Fibroblast of villous mesenchyme (primary cell): ENCODE results near the gene STX1B. TPM values are rescaled to one million over a fixed set of nuclear protein-coding genes. Genes with fewer than 3 reads are reported as not detected.
"Not testable (repeated sequence)": the region's sequence is repeated elsewhere in the genome, so short reads cannot be mapped to it uniquely, and the experiment has no call there.

Experiments used
- DNase-seq: peaks from one replicate; pipeline ENCODE4 v3.0.0-alpha.2; 2010; ENCODE audit warnings: low read depth
- H3K4me3 ChIP-seq: 2 replicates; pipeline ENCODE4 v1.5.1; 2011; ENCODE audit warnings: low read depth, mild to moderate bottlenecking, low read length
- total RNA-seq: library from RNA; depleted of rRNA; stranded (reverse); fragments of >200 nt; gene quantifications from 2 replicates; pipeline ENCODE4 v1.2.3, GENCODE V29; 2012
- TF ChIP-seq, protein P1 (sequence below): IDR thresholded peaks from 2 replicates; pipeline ENCODE4 v1.5.1; 2012; ENCODE audit warnings: low read depth, mild to moderate bottlenecking, low read length; ENCODE audit not compliant: insufficient read depth

Gene STX1B
- total RNA-seq, 1 donor, result 2.2 TPM

DNA sequence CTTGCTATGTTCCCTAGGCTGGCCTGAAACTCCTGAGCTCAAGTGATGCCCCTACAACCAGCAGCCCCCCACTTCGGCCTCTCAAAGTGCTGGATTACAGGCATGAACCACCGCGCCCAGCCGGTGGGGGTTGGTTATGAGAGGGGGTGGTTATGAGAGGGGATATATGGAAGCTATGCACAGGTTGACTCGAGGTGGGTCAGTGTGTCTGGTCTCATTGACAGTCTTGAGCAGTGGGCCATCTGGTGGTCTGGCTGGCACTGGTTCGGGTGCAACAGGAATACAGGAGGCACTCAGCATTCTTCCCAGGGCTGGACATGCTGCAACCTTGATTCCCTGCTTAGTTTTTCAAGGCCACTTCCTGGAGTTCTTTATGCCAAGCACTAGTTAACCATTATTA is 5.6 kb upstream of the STX1B start:
- TF ChIP-seq, protein P1, sequence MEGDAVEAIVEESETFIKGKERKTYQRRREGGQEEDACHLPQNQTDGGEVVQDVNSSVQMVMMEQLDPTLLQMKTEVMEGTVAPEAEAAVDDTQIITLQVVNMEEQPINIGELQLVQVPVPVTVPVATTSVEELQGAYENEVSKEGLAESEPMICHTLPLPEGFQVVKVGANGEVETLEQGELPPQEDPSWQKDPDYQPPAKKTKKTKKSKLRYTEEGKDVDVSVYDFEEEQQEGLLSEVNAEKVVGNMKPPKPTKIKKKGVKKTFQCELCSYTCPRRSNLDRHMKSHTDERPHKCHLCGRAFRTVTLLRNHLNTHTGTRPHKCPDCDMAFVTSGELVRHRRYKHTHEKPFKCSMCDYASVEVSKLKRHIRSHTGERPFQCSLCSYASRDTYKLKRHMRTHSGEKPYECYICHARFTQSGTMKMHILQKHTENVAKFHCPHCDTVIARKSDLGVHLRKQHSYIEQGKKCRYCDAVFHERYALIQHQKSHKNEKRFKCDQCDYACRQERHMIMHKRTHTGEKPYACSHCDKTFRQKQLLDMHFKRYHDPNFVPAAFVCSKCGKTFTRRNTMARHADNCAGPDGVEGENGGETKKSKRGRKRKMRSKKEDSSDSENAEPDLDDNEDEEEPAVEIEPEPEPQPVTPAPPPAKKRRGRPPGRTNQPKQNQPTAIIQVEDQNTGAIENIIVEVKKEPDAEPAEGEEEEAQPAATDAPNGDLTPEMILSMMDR, result peak; percentile 8
- no peak for DNase-seq
- H3K4me3 ChIP-seq, result no peak overlapping the region

DNA sequence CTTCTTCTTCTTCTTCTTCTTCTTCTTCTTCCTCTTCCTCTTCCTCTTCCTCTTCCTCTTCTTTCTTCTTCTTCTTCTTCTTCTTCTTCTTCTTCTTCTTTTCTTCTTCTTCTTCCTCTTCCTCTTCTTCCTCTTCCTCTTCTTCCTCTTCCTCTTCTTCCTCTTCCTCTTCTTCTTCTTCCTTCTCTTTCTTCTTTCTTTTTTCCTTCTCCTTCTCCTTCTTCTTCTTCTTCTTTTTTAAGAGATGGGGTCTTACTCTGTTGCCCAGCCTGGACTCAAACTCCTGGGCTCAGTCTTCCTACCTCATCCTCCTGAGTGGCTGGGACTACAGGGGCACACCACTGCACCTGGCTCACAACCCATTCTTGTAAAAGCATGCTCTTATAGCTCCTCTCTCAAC is 2.9 kb upstream of the STX1B start:
- not testable (repeated sequence) for DNase-seq, H3K4me3 ChIP-seq

DNA sequence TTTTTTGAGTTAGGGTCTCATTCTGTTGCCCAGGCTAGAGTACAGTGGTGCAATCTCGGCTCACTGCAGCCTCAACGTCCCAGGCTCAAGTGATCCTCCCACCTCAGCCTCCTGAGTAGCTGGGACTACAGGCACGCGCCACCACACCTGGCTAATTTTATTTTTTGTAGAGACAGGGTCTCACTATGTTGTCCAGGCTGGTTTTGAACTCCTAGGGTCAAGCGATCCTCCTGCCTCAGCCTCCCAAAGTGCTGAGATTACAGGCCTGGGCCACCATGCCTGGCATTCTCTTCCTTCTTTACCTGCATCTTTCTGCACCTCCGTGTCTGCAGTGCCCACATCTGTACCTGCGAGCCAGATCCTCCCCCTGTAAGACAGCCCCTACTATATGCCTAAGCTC is 1.4 kb upstream of the STX1B start:
- not testable (repeated sequence) for DNase-seq, H3K4me3 ChIP-seq

DNA sequence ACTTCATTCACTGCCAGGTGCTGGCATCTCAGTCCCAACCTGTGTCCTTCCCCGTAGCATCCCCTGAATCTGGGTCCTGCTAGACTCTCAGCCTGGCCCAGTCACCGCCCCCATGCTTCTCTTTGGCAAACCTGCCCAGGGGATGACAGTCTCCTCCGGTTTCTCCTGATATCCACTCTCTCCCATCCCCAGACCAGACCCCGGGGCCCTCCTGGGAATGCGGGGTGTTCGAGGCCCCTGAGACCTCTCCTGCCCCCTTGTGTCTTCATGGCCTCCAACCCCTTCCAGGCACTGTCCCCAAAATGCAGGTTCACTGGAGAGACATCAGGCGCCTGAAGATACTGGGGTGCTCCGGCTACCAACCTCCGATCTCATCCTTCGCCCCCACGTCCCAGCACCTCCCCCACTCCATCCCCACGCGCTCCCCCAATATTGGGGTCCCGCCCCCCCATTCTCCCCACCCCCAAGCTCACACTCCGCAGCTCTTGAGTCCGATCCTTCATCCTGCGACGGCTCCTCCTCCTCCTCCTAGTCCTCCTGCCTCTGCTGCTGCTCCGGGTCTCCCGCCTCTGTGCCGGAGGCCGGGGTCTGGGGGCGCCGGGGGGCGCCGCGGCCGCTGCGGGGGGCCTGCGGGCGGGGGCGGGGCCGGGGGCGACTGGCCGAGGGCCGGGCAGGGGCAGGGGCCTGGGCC is 399 bp downstream of the STX1B start:
- H3K4me3 ChIP-seq, result peak overlapping the region; percentile 32
- TF ChIP-seq, protein P1, result no peak
- no peak for DNase-seq

DNA sequence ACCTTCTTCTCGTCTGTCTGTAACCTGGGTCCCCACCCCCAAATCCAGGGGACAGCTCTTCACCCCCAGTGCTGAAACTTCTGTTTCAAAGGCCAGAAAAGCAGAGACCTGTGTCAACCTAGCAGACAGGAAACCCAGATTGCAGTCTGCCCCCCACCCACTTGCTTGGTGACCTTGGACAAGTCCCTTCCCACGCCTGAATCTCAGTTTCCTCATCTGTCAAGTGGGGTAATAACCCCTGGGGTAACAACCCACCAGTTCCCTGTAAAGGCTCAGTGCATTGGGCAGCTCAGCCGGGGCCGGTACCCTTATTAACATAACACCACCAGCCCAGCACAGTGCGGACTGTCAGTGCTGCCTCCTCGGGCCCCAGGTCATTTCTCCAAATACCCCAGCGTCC is 1.3 kb downstream of the STX1B start:
- H3K4me3 ChIP-seq, result no peak overlapping the region
- TF ChIP-seq, protein P1, result no peak

DNA sequence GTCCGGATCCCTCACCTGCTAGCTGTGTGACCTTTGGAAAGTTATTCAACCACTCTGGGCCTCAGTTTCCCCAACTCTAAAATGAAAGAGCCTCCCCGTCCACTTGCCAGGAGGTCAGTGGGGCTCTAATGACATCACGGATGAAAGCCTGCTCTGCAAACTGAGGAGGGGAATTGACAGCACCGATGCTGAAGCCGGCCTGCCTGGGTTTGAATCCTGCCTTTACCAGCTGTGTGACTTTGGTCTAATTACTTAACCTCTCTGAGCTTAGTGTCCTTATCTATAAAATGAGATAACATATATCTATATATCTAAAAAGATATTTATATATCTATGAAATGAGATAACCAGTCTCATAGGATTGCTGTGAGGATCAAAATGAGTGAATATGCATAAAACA is 1.9 kb downstream of the STX1B start:
- TF ChIP-seq, protein P1, result no peak
- DNase-seq, result no peak
- H3K4me3 ChIP-seq, result no peak overlapping the region

More for the DNA sequence above, 1.3 kb downstream of the STX1B start:
- no peak for DNase-seq

DNA sequence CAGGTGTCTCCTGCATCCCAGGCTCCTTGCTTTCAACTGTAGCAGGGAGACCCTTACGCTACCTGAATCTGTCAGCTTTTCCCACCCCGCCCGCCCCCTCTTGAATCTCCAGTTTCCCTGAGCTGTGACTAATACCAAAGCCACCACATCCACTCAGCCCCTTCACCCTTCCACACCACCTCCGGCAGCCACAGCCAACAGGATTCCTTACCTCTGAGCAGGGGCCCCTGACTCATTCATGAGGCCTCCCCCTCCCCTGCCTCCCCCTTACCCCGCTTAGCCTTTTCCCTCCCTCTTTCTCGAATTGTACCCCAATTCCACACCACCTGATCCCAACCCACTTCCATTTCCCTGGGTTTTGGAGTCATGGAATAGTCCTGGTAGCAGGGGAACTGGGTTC is 2.3 kb downstream of the STX1B start:
- TF ChIP-seq, protein P1, result no peak
- DNase-seq, result no peak
- H3K4me3 ChIP-seq, result no peak overlapping the region

DNA sequence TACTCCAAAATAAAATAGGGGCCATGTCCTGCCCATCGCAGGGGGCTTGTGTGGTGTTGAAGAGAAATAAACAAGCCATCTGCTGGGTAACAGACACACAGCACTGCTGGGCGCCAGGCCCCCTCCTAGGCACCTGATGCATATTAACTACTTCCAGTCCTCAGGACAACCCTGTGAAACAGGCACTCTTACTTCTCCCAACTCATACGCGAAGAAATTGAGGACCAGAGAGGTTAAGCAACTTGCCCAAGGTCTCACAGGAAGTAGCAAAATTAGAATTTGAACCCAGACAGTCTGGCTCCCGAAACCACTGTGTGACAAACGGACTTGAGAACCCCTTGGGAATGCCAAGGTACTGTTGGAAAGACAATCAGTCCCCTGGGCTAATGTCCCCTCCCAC is 2.8 kb downstream of the STX1B start:
- H3K4me3 ChIP-seq, result no peak overlapping the region
- no peak for DNase-seq
- TF ChIP-seq, protein P1, result no peak
